Fibroblast of mammary gland (primary cell): ENCODE results near the gene RNF181.

ENCODE experiments used
- DNase-seq: peaks from one replicate; pipeline ENCODE4 v3.0.0-alpha.2; 2010; ENCODE audit warnings: low read depth
- H3K4me3 ChIP-seq: 2 replicates; pipeline ENCODE4 v1.5.1; 2011; ENCODE audit warnings: low read depth, mild to moderate bottlenecking, low read length, moderate library complexity; ENCODE audit not compliant: control insufficient read depth
- TF ChIP-seq, protein P1 (sequence below): conservative IDR thresholded peaks from 2 replicates; pipeline ENCODE4 v1.5.1; 2011; ENCODE audit warnings: low read depth, low read length, inconsistent platforms; ENCODE audit not compliant: control insufficient read depth, insufficient read depth

Gene RNF181

DNA sequence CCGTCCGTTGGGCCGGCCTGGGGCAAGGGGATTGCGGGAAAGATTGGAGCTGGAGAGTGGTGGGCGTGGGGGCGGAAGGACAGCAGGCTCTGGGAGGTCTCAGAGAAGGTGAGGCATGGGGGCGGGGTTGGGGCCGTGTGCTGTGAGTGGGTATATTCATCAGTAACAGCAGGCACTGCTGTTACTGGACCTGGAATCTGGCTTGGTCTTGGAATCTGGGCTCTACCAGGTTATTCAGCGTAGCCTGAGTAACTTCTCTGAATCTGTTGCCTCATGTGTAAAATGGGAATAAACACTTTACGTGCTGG, 435 bp downstream of the RNF181 start:
- peak overlapping the region; percentile 92 for H3K4me3 ChIP-seq
- TF ChIP-seq, protein P1, sequence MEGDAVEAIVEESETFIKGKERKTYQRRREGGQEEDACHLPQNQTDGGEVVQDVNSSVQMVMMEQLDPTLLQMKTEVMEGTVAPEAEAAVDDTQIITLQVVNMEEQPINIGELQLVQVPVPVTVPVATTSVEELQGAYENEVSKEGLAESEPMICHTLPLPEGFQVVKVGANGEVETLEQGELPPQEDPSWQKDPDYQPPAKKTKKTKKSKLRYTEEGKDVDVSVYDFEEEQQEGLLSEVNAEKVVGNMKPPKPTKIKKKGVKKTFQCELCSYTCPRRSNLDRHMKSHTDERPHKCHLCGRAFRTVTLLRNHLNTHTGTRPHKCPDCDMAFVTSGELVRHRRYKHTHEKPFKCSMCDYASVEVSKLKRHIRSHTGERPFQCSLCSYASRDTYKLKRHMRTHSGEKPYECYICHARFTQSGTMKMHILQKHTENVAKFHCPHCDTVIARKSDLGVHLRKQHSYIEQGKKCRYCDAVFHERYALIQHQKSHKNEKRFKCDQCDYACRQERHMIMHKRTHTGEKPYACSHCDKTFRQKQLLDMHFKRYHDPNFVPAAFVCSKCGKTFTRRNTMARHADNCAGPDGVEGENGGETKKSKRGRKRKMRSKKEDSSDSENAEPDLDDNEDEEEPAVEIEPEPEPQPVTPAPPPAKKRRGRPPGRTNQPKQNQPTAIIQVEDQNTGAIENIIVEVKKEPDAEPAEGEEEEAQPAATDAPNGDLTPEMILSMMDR = no peak
- DNase-seq = no peak

DNA sequence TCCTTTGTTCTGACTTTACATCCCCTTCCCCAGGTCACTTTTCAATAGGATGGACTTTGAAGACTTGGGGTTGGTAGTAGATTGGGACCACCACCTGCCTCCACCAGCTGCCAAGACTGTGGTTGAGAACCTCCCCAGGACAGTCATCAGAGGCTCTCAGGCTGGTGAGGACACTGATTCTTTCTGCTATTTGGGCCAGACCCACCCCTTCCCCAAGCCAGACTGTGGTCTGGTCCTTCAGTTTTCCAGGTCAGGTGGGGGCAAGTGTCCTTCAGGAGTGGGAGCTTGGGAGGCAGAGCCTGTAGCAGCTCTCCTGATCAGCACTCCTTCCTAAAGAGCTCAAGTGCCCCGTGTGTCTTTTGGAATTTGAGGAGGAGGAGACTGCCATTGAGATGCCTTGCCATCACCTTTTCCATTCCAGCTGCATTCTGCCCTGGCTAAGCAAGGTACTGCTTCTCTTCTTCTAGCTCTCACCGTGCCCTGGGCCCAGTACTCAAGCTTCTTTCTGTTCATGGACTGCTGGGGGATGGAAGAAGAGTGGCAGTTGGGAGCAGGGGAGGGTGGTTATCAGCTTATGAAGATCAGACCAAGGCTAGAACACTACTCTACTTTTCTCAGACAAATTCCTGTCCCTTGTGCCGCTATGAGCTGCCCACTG, 1.1 kb downstream of the RNF181 start:
- TF ChIP-seq, protein P1 = no peak
- peak overlapping the region; percentile 92 for H3K4me3 ChIP-seq

DNA sequence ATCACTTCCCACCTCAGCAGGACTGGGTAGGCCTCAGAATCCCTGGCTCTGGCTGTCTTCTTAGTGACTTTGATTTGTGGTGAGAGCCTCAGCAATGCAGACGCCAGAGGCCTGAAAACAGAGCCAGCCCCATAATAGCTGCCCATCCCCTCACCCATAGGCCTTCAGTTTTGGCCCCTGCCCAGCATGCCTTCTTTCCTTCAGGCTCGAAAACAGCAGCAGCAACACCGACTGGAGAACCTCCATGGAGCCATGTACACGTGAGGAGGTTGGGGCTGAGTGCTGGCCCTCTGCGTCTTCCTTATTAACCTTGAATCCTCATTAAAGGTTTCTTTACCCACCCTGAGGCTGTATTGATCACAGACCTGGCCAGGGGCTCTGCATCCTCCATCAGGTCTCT, 1.7 kb downstream of the RNF181 start:
- no peak for DNase-seq
- TF ChIP-seq, protein P1 = no peak
- no peak overlapping the region for H3K4me3 ChIP-seq

More for the DNA sequence above, 1.1 kb downstream of the RNF181 start:
- DNase-seq = no peak

DNA sequence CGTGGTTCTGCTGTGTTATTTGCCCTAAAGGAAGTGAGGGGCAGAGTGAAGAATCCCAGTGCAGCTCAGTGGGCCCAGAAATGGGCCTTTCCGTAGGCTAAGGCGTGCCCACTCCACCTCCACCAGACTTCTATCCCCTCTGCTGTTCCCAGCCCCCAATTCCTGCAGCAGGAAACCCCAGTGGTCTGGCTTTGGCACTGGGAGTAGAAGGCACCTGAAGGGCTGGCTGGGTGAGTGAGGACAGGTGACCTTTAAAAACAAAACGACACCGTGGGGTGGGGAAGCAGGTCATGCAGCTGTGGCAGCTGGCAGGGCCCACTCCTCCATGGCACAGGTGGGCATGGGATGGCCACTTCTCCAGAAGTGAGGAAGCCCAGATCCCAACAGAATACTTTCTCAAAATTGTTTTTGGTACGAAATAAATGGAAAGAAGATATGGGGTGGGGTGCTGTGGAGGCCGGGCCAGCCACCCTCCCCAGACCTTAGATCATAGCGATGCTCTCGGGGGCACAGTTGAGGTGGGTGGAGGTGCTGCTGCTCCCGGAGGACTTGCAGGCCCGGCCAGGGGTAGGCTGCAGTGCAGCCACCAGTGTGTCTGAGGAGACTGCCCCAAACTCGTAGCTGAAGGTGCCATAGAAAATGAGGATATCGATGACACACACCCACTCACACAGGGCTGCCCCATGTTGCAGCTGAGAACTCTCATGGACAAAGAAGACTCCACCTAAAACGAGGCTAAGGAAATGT, 3.2 kb downstream of the RNF181 start:
- TF ChIP-seq, protein P1 = no peak
- no peak for DNase-seq
- H3K4me3 ChIP-seq = no peak overlapping the region

DNA sequence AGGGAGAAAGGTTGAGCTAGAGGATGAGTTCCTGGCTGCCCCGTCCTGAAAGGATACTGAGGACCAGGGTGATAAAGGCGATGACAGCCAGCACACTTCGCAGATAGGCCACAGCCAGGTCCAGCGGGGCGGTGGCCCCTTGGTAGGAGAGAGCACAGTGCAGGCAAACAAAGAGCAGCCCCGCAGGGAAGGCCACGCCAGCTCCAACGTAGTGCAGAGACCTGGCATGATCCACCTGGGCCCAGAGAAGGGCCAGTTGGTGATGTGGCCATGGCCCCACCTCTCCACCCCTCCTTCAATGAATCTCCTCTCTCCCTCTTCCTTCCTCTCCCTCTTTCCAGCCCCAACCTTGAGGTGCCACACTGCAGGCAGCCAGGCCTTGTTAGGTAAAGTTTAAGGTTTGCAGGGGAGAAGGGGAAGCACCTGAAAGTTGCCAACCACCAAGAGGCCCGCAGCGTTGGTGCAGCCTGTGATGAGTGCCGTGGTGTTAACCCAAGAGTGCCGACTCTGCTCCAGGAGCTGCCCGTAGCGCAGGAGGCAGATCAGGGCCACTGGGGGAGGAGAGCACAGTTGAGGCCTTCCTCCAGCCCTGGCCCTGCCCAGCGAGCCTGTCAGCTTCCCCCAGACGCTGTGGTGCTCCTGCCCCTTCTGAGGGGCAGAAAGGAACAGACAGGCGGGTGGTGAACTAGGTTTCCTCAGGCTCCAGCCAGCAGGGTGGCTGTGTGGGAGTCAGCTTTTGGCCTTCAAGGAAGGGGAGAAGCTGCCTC, 4.1 kb downstream of the RNF181 start:
- no peak overlapping the region for H3K4me3 ChIP-seq
- TF ChIP-seq, protein P1 = no peak
- no peak for DNase-seq

DNA sequence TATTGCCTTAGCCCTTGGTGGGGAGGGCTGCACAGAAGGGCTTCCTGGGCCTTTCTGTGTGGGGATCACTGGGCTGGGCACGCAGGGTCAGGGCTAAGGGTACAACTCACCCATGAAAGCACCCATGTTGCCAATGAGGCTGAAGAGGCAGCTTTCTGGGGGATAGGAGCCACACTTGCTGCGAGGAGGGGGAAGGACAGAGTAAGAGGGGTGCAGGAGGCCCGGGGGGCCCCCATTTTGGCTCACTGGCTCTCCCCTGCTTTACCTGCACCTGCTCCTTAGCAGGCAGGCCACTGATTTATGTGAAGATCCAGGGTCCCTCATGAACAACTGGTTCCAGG, 4.7 kb downstream of the RNF181 start:
- TF ChIP-seq, protein P1 = no peak
- H3K4me3 ChIP-seq = no peak overlapping the region
- no peak for DNase-seq
